GM20431 (cell line): ENCODE measurements around the gene ANKUB1.
"Not testable (repeated sequence)": the region's sequence is repeated elsewhere in the genome, so short reads cannot be mapped to it uniquely, and the experiment has no call there.

Source experiments
- in situ Hi-C: fragments of 300-500 bp; cut with MseI, MboI; formaldehyde crosslinking; loops from one replicate; pipeline ENCODE4 v1.15.0; 2020; ENCODE audit warnings: low sequenced_read_pairs; ENCODE audit not compliant: unreplicated experiment

Gene ANKUB1

GRCh38 chr3:149792452-149793270, at the start of gene ANKUB1:
Gene ANKUB1, minus strand, starts transcription at chr3:149792554. Its CDS starts 188 bp downstream, at chr3:149792366.
- in situ Hi-C loops, result loop anchor here (25.0 kb wide), 1 partner anchor 405 kb away; the partner anchor contains the start of gene TM4SF1

GRCh38 chr3:149839896-149840295, 47.5 kb upstream of the ANKUB1 start:
- in situ Hi-C loops, result no loop called here

GRCh38 chr3:149839469-149839868, 47.1 kb upstream of the ANKUB1 start:
- in situ Hi-C loops, result not testable (repeated sequence)

- in situ Hi-C loops, result not testable (repeated sequence)
Observed at GRCh38 chr3:149838491-149838890, 46.1 kb upstream of the ANKUB1 start.

GRCh38 chr3:149833241-149833640, 40.9 kb upstream of the ANKUB1 start:
- in situ Hi-C loops, result no loop called here

GRCh38 chr3:149832086-149832485, 39.7 kb upstream of the ANKUB1 start:
- in situ Hi-C loops, result no loop called here

- in situ Hi-C loops, result no loop called here
Observed at GRCh38 chr3:149831321-149831720, 39.0 kb upstream of the ANKUB1 start.

GRCh38 chr3:149830902-149831301, 38.5 kb upstream of the ANKUB1 start:
- in situ Hi-C loops, result no loop called here

GRCh38 chr3:149829631-149830030, 37.3 kb upstream of the ANKUB1 start:
- in situ Hi-C loops, result not testable (repeated sequence)

- in situ Hi-C loops, result no loop called here
Observed at GRCh38 chr3:149828390-149828789, 36.0 kb upstream of the ANKUB1 start.

- in situ Hi-C loops, result no loop called here
Observed at GRCh38 chr3:149826636-149827035, 34.3 kb upstream of the ANKUB1 start.

- in situ Hi-C loops, result no loop called here
Observed at GRCh38 chr3:149820183-149820582, 27.8 kb upstream of the ANKUB1 start.

- in situ Hi-C loops, result no loop called here
Observed at GRCh38 chr3:149819432-149819831, 27.1 kb upstream of the ANKUB1 start.

GRCh38 chr3:149816986-149817385, 24.6 kb upstream of the ANKUB1 start:
- in situ Hi-C loops, result no loop called here

- in situ Hi-C loops, result no loop called here
Observed at GRCh38 chr3:149816311-149816710, 24.0 kb upstream of the ANKUB1 start.

GRCh38 chr3:149815728-149816127, 23.4 kb upstream of the ANKUB1 start:
- in situ Hi-C loops, result no loop called here

- in situ Hi-C loops, result no loop called here
Observed at GRCh38 chr3:149815321-149815720, 23.0 kb upstream of the ANKUB1 start.

- in situ Hi-C loops, result no loop called here
Observed at GRCh38 chr3:149813367-149814281, 21.3 kb upstream of the ANKUB1 start.

GRCh38 chr3:149812606-149813366, 20.4 kb upstream of the ANKUB1 start, which contains the start of gene RNF13:
Gene RNF13, plus strand, starts transcription at chr3:149813215. Its CDS starts 32,812 bp downstream, at chr3:149846027.
- in situ Hi-C loops, result no loop called here

GRCh38 chr3:149812165-149812605, 19.8 kb upstream of the ANKUB1 start:
- in situ Hi-C loops, result no loop called here
